A549 (cell line): ENCODE results near the gene DCAF6.

Experiments
- CBX8 ChIP-seq: fragments of 200-600 bp; sonication (generic); IDR thresholded peaks from 2 replicates; pipeline ENCODE4 v1.6.1; 2016
- CHD4 ChIP-seq: fragments of 200-600 bp; sonication (generic); IDR thresholded peaks from 2 replicates; pipeline ENCODE4 v1.6.1; 2016; ENCODE audit warnings: antibody characterized with exemption, mild to moderate bottlenecking, borderline replicate concordance
- KDM1A ChIP-seq: fragments of 200-600 bp; sonication (generic); IDR thresholded peaks from 2 replicates; pipeline ENCODE4 v1.6.1; 2016; ENCODE audit warnings: low read depth, mild to moderate bottlenecking
- POLR2A ChIP-seq: IDR thresholded peaks from 2 replicates; pipeline ENCODE4 v1.6.1; 2012; ENCODE audit warnings: mild to moderate bottlenecking, low read length
- RCOR1 ChIP-seq: fragments of 150-350 bp; IDR thresholded peaks from 2 replicates; pipeline ENCODE4 v1.6.1; 2014; ENCODE audit warnings: antibody characterized with exemption, low read length, low read depth
- RFX5 ChIP-seq: fragments of 450-650 bp; IDR thresholded peaks from 2 replicates; pipeline ENCODE4 v1.7.1; 2014; ENCODE audit warnings: antibody characterized with exemption, mild to moderate bottlenecking, moderate library complexity
- SREBF2 ChIP-seq: fragments of 450-650 bp; IDR thresholded peaks from 2 replicates; pipeline ENCODE4 v1.6.1; 2014; ENCODE audit warnings: mild to moderate bottlenecking, moderate library complexity
- TF ChIP-seq, protein P1 (sequence below): fragments of >200 bp; sonication (Bioruptor Twin); formaldehyde crosslinking; IDR thresholded peaks from 3 replicates; pipeline ENCODE4 v1.5.1; 2016
- TF ChIP-seq, protein P2 (sequence below): fragments of >200 bp; sonication (Bioruptor Twin); formaldehyde crosslinking; IDR thresholded peaks from 2 replicates; pipeline ENCODE4 v1.6.1; 2016
- TF ChIP-seq, protein P3 (sequence below): fragments of 200-600 bp; sonication (generic); IDR thresholded peaks from 2 replicates; pipeline ENCODE4 v1.6.1; 2016; ENCODE audit warnings: antibody characterized with exemption, mild to moderate bottlenecking, moderate library complexity

DNA sequence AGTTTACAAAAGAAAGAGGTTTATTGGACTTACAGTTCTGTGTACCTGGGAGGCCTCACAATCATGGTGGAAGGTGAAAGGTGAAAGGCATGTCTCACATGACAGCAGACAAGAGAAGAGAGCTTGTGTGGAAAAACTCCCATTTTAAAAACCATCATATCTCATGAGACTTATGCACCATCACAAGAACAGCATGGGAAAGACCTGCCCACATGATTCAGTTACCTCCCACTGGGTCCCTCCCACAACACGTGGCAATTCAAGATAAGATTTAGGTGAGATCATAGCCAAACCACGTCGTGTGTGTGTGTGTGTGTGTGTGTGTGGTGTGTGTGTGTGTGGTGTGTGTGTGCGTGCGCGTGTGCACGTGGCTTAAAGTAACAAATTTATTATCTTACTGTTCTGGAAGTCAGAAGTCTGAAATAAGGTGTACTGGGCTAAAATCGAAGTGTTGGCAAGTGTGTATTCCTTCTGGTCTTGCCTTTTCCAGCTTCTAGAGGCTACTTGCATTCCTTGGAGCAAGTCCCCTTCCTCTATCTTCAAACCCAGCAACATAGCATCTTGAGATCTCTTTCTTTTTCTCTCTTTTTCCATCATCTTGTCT, 48.5 kb downstream of the DCAF6 start:
- TF ChIP-seq, protein P1, sequence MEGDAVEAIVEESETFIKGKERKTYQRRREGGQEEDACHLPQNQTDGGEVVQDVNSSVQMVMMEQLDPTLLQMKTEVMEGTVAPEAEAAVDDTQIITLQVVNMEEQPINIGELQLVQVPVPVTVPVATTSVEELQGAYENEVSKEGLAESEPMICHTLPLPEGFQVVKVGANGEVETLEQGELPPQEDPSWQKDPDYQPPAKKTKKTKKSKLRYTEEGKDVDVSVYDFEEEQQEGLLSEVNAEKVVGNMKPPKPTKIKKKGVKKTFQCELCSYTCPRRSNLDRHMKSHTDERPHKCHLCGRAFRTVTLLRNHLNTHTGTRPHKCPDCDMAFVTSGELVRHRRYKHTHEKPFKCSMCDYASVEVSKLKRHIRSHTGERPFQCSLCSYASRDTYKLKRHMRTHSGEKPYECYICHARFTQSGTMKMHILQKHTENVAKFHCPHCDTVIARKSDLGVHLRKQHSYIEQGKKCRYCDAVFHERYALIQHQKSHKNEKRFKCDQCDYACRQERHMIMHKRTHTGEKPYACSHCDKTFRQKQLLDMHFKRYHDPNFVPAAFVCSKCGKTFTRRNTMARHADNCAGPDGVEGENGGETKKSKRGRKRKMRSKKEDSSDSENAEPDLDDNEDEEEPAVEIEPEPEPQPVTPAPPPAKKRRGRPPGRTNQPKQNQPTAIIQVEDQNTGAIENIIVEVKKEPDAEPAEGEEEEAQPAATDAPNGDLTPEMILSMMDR, result no peak
- TF ChIP-seq RCOR1, result no peak
- no peak for TF ChIP-seq RFX5
- TF ChIP-seq SREBF2, result no peak
- no peak for TF ChIP-seq KDM1A
- TF ChIP-seq, protein P2, sequence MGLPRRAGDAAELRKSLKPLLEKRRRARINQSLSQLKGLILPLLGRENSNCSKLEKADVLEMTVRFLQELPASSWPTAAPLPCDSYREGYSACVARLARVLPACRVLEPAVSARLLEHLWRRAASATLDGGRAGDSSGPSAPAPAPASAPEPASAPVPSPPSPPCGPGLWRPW, result no peak
- TF ChIP-seq POLR2A, result no peak
- no peak for TF ChIP-seq CHD4
- TF ChIP-seq, protein P3, sequence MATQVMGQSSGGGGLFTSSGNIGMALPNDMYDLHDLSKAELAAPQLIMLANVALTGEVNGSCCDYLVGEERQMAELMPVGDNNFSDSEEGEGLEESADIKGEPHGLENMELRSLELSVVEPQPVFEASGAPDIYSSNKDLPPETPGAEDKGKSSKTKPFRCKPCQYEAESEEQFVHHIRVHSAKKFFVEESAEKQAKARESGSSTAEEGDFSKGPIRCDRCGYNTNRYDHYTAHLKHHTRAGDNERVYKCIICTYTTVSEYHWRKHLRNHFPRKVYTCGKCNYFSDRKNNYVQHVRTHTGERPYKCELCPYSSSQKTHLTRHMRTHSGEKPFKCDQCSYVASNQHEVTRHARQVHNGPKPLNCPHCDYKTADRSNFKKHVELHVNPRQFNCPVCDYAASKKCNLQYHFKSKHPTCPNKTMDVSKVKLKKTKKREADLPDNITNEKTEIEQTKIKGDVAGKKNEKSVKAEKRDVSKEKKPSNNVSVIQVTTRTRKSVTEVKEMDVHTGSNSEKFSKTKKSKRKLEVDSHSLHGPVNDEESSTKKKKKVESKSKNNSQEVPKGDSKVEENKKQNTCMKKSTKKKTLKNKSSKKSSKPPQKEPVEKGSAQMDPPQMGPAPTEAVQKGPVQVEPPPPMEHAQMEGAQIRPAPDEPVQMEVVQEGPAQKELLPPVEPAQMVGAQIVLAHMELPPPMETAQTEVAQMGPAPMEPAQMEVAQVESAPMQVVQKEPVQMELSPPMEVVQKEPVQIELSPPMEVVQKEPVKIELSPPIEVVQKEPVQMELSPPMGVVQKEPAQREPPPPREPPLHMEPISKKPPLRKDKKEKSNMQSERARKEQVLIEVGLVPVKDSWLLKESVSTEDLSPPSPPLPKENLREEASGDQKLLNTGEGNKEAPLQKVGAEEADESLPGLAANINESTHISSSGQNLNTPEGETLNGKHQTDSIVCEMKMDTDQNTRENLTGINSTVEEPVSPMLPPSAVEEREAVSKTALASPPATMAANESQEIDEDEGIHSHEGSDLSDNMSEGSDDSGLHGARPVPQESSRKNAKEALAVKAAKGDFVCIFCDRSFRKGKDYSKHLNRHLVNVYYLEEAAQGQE, result no peak
- no peak for TF ChIP-seq CBX8
